Activated T-helper 1 cell treated with anti-CD3 and anti-CD28 coated beads, Interleukin-12 subunit alpha, Interleukin-12 subunit beta, Interleukin-2, Interleukin-4 antibody, amounts not matched to agents 30 ng/mL and 10 ng/mL and 1 ng/mL, durations not matched to agents 14 hours and 24 hours and 36 hours (primary cell): ENCODE measurements around the gene FOXO4. TPM values are rescaled to one million over a fixed set of nuclear protein-coding genes. Genes with fewer than 3 reads are reported as not detected.
"Not testable (repeated sequence)": the region's sequence is repeated elsewhere in the genome, so short reads cannot be mapped to it uniquely, and the experiment has no call there.

Experiments used
- DNase-seq: peaks from one replicate; pipeline ENCODE4 v3.0.0; 2021; ENCODE audit warnings: low spot score
- H3K27ac Mint-ChIP-seq: one replicate; pipeline ENCODE4 v1.8.0; 2021; ENCODE audit warnings: mild to moderate bottlenecking, mixed read lengths
- H3K27me3 Mint-ChIP-seq: one replicate; pipeline ENCODE4 v1.8.0; 2022; ENCODE audit warnings: mild to moderate bottlenecking, moderate library complexity, mixed read lengths; ENCODE audit not compliant: insufficient read depth
- H3K36me3 Mint-ChIP-seq: one replicate; pipeline ENCODE4 v1.8.0; 2021; ENCODE audit warnings: low read depth, mixed read lengths
- H3K4me1 Mint-ChIP-seq: one replicate; pipeline ENCODE4 v1.8.0; 2021; ENCODE audit warnings: low read depth, mixed read lengths
- H3K4me3 Mint-ChIP-seq: one replicate; pipeline ENCODE4 v1.8.0; 2021; ENCODE audit warnings: mild to moderate bottlenecking, moderate library complexity, mixed read lengths
- H3K9me3 Mint-ChIP-seq: one replicate; pipeline ENCODE4 v1.8.0; 2021; ENCODE audit warnings: mixed read lengths
- intact Hi-C: fragments of 100-400 bp; cut with micrococcal nuclease; formaldehyde crosslinking; loops from one replicate; pipeline ENCODE4 v1.15.1; 2024
- total RNA-seq: library from RNA; stranded (reverse); gene quantifications from 2 replicates; pipeline ENCODE4 v1.2.3, GENCODE V29; 2022

FOXO4 gene, protein sequence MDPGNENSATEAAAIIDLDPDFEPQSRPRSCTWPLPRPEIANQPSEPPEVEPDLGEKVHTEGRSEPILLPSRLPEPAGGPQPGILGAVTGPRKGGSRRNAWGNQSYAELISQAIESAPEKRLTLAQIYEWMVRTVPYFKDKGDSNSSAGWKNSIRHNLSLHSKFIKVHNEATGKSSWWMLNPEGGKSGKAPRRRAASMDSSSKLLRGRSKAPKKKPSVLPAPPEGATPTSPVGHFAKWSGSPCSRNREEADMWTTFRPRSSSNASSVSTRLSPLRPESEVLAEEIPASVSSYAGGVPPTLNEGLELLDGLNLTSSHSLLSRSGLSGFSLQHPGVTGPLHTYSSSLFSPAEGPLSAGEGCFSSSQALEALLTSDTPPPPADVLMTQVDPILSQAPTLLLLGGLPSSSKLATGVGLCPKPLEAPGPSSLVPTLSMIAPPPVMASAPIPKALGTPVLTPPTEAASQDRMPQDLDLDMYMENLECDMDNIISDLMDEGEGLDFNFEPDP
- 10.7 and 11.9 TPM in 2 replicates for total RNA-seq

DNA sequence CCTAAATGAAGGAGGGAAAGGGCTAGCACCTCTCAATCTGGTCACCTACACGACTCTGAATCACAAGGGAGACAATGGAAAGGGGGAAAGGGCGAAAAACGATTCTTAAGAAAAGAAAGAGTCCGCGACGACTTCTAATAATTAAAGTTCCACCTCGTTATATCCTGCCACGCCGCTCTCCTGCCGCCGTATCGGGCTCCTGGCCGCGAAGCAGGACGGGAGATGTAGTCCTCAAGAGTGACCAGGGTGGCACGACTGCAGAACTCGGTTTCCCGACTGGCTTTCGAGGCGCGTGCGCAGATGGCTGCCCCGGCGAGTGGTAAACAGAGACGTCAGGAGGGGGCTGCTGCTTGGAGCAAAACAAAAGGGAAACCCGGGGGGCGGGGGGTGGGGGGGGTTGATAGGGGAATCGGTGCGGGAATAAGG is at the start of gene FOXO4:
Gene FOXO4, plus strand, starts transcription at position 297 of the 426 bp plus-strand sequence. CDS start 678 bp downstream, outside the sequence.
- H3K36me3 Mint-ChIP-seq, result no peaks in the 10 kb centered on the region
- no peaks in the 10 kb centered on the region for H3K9me3 Mint-ChIP-seq
- peaks cover 34% of the 10 kb centered on the region for H3K4me1 Mint-ChIP-seq
- H3K27me3 Mint-ChIP-seq, result peaks cover 8% of the 10 kb centered on the region
- peak within 1 kb of the TSS; percentile 91 for H3K27ac Mint-ChIP-seq
- peak; percentile 81 for DNase-seq
- H3K4me3 Mint-ChIP-seq, result peak within 1 kb of the TSS; percentile 93
- intact Hi-C loops, result loop anchor here (1.0 to 10.0 kb wide), 5 partner anchors 23 to 641 kb away; partner anchors contain the start of genes MED12, NONO, SNX12 and TAF1

DNA sequence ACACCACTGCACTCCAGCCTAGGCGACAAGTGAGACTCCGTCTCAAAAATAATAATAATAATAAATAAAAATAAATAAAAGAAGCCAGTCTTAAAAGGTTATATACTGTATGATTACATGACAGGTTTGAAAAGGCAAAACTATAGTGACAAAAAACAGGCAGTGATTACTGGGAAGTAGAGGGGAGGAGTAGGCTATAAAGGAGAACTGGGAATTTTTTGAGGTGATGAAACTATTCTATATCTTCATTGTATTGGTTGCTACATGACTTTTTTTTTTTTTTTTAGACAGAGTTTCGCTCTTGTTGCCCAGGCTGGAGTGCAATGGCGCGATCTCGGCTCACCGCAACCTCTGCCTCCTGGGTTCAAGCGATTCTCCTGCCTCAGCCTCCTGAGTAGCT is 47.8 kb upstream of the FOXO4 start:
- H3K9me3 Mint-ChIP-seq, DNase-seq, H3K27me3 Mint-ChIP-seq, H3K36me3 Mint-ChIP-seq, H3K4me1 Mint-ChIP-seq, intact Hi-C loops, H3K27ac Mint-ChIP-seq, H3K4me3 Mint-ChIP-seq: not testable (repeated sequence)

DNA sequence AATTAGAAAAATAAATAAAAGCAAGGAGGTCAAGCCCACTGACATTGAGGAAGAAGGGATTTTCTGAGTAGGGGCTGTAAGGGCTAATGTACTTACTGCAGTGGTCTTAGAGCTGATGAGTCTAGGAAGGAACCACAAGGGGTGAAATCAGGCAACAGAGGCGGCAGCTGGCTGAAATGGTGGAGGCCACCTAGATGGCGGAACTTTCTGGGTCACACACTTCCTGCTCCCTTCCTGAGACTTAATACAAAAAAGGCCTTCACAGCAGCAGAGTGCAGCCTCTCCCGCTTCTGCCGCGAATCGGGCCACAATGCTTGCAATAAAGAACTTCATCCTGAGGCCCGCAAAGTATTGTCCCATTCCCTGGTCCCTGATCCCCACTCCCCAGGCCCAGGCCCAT is 42.9 kb upstream of the FOXO4 start:
- intact Hi-C loops, result no loop called here
- Mint-ChIP-seq H3K36me3 (peaks cover 9% of the 10 kb centered on the region), H3K4me3 (peak overlapping the region; percentile 39)

DNA sequence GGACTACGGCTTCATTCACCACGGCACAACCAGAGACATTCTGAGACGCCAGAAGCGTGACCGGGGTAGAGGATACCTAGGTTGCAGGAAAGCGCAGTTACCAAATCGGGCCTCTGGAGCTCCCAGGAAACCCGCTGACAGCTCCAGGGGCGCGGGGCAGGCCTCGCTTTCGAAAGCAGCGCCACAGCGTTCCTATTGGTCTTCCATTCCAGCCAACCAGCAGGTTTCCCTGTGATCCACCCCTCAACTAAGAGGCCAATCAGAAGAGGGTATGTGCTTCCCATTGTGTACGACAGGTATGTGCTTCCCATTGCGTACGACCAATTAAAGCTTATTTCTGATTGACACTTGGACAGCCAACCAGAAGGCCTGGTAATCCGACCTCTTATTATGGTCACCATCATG is 42.4 kb upstream of the FOXO4 start:
- DNase-seq, result no peak
- Mint-ChIP-seq H3K27me3 (no peaks in the 10 kb centered on the region), H3K36me3 (peaks cover 14% of the 10 kb centered on the region), H3K27ac (no peak overlapping the region), H3K4me3 (peak overlapping the region; percentile 39), H3K9me3 (no peaks in the 10 kb centered on the region), H3K4me1 (peaks cover 4% of the 10 kb centered on the region)
- intact Hi-C loops, result no loop called here

More for the DNA sequence above, 42.9 kb upstream of the FOXO4 start:
- Mint-ChIP-seq H3K9me3 (no peaks in the 10 kb centered on the region), H3K27me3 (no peaks in the 10 kb centered on the region), H3K27ac (no peak overlapping the region), H3K4me1 (no peaks in the 10 kb centered on the region)
- DNase-seq, result no peak

DNA sequence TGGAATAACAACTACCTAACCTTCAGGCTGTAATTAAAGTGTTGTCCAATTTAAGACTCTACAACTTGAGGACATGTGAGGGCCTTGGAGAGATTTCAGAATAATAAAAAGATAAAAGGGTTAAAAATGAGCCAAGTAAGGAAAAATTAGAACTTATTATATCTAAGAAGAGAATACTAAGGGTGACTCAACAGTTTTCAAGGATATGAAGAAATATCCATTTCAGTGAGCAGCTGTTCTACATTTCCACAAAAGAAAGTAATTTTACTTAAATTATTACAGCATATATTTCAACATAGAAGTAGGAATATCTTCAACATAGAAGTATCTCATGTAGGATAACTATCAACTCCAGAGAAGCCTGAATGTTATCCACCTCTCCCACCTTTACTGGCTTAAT is 38.8 kb upstream of the FOXO4 start:
- H3K4me3 Mint-ChIP-seq, result no peak overlapping the region
- no peak overlapping the region for H3K27ac Mint-ChIP-seq
- H3K27me3 Mint-ChIP-seq, result no peaks in the 10 kb centered on the region
- no peak for DNase-seq
- peaks cover 27% of the 10 kb centered on the region for H3K36me3 Mint-ChIP-seq
- intact Hi-C loops, result no loop called here
- H3K4me1 Mint-ChIP-seq, result peaks cover 24% of the 10 kb centered on the region
- no peaks in the 10 kb centered on the region for H3K9me3 Mint-ChIP-seq

DNA sequence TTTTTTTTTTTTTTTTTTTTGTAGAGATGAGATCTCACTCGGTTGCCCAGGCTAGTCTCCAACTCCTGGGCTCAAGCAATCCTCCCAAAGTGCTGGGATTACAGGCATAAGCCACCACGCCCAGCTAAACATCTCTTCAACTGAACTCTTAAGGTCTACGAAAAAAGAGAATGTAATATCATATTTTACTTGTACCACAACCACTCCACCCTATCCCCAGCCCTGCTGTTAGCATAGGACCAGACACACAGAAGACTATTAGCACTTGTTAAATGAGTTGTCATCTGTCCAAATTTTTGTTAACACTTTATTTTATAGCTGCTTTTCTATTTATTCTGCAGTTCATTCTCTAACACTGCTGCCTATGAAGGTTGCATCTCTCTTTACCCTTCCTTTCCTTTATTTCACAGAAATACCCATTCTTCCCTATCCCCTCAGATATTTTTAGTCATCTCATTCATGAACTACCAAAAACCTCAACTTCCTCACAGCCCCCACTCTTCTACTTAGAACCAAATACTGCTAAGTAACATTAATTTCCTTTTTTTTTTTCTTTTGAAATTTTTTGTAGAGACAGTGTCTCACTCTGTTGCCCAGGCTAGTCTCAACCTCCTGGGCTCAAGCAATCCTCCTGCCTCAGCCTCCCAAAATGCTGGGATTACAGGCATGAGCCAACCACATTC is 37.7 kb upstream of the FOXO4 start:
- Mint-ChIP-seq H3K36me3 (peaks cover 31% of the 10 kb centered on the region), H3K27ac (peak overlapping the region; percentile 25), H3K4me3 (no peak overlapping the region), H3K4me1 (peaks cover 24% of the 10 kb centered on the region), H3K9me3 (no peaks in the 10 kb centered on the region), H3K27me3 (no peaks in the 10 kb centered on the region)
- no peak for DNase-seq
- intact Hi-C loops, result no loop called here

DNA sequence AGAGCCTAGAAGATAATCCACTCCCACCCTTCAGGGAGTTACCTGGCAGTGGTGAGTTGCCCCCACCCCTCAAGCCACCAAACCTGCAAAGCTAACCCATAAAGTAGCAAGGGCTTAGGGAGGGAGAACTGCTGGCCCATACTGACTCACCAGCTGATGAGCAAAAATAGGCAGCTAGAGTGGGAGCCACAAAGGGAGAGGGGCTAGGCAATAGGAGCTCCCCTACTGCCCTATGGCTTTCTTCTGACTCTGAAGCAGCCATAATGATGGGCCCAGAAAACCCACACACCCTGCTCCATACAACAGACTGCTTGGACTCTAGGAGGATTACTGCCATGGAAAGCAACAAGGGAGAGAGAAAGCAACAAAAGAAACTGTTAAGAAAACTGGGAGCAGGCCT is 35.5 kb upstream of the FOXO4 start:
- Mint-ChIP-seq H3K27ac (no peak overlapping the region), H3K36me3 (peaks cover 36% of the 10 kb centered on the region), H3K4me1 (peaks cover 32% of the 10 kb centered on the region), H3K27me3 (no peaks in the 10 kb centered on the region), H3K9me3 (no peaks in the 10 kb centered on the region), H3K4me3 (no peak overlapping the region)
- intact Hi-C loops, result no loop called here
- no peak for DNase-seq

DNA sequence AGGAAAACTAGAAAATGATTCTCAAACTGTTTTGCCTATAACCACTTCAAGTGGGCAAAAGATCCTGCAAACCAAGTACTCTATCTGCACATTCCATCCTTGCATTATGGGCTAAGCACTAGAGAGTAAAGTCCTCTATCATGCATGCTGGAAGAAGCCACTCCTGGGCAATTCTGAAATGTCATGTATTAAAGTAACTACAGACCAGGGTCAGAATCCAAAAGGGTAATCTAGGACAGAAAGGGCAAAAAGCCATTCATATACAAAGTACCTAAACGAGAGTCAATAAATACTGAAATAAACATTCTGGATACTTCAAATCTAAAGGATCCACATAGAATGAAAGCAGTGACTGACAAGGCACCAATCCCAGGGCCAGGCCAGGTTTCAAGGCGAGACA is 28.6 kb upstream of the FOXO4 start:
- Mint-ChIP-seq H3K27ac (peak overlapping the region; percentile 96), H3K36me3 (peaks cover 19% of the 10 kb centered on the region), H3K27me3 (no peaks in the 10 kb centered on the region), H3K4me1 (peaks cover 22% of the 10 kb centered on the region), H3K9me3 (no peaks in the 10 kb centered on the region), H3K4me3 (peak overlapping the region; percentile 98)
- intact Hi-C loops, result loop anchor here (5.0 kb wide), 1 partner anchor 130 kb away; no protein-coding TSS in a partner anchor
- no peak for DNase-seq

DNA sequence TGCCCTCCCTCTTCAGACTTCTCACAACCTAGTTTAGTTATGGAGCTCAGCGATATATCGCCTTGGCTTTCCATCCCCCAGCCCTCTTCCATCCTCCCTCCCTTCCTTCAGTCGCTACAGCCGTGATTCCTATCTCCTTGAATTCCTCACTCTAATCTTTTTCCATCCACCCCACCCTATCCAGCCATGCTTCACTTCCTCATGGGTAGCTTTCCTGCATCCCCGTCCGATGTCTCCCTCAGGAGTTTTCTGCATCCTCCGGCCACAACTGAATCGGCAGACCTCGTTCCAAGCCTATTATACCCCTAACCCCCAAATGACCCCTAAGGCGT is 28.0 kb upstream of the FOXO4 start:
- H3K4me1 Mint-ChIP-seq, result peaks cover 22% of the 10 kb centered on the region
- H3K27ac Mint-ChIP-seq, result peak overlapping the region; percentile 96
- no peak for DNase-seq
- H3K27me3 Mint-ChIP-seq, result peaks cover 4% of the 10 kb centered on the region
- H3K9me3 Mint-ChIP-seq, result no peaks in the 10 kb centered on the region
- H3K4me3 Mint-ChIP-seq, result peak overlapping the region; percentile 98
- peaks cover 17% of the 10 kb centered on the region for H3K36me3 Mint-ChIP-seq
- intact Hi-C loops, result loop anchor here (1.0 to 5.0 kb wide), 9 partner anchors 28 to 299 kb away; partner anchors contain the start of genes FOXO4, IL2RG, MED12 and NONO

DNA sequence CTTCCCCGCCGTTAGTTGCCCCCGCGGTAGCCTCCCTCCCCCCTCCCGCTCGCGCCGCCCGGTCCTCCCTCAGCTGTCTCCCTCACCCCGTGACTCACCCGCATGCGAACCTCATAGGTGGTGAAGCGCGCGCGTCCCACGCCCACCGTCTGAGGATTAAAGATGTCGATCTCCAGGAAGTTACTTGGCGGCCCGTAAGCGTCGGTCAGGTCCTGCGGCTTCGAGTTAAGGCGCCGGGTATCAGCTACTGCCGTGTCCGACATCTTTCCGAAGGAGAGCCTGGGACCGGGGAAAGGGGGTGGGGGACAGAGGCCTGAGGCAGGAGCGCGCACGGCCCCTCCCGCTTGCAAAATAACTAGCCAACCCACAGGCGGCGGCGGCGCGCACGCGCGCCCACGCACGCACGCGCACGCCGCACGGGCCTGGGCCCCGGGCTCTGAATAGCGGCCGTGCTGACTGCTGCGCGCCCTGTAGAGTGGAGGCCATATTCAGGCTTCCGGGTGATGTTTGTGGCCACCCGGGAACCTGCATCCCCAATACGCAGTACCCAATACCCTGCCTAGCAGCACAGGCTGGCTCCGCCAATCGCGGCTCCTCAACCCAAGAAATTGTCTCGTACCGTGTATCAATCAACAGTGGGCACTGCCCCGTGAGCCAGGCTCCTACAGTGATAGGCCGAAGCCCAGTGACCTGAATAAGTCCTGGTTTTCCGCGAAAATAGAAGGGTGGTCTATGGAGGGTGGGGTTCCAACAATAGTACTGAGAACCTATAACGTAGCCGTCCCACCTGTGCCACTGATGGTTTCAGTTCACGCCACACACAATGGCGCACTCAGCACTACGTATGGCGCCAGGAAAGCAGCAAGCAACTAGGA is 27.4 kb upstream of the FOXO4 start, which contains the start of gene SNX12:
Gene SNX12, minus strand, starts transcription at position 291 of the 875 bp plus-strand sequence. Its CDS starts 28 bp downstream, at position 263.
- peaks cover 14% of the 10 kb centered on the region for H3K36me3 Mint-ChIP-seq
- H3K9me3 Mint-ChIP-seq, result no peaks in the 10 kb centered on the region
- H3K4me1 Mint-ChIP-seq, result peaks cover 22% of the 10 kb centered on the region
- intact Hi-C loops, result loop anchor here (1.0 to 5.0 kb wide), 9 partner anchors 27 to 298 kb away; partner anchors contain the start of genes FOXO4, IL2RG, MED12 and NONO
- H3K27me3 Mint-ChIP-seq, result peaks cover 7% of the 10 kb centered on the region
- DNase-seq, result peak; percentile 85
- peak within 1 kb of the TSS; percentile 96 for H3K27ac Mint-ChIP-seq
- peak within 1 kb of the TSS; percentile 98 for H3K4me3 Mint-ChIP-seq

DNA sequence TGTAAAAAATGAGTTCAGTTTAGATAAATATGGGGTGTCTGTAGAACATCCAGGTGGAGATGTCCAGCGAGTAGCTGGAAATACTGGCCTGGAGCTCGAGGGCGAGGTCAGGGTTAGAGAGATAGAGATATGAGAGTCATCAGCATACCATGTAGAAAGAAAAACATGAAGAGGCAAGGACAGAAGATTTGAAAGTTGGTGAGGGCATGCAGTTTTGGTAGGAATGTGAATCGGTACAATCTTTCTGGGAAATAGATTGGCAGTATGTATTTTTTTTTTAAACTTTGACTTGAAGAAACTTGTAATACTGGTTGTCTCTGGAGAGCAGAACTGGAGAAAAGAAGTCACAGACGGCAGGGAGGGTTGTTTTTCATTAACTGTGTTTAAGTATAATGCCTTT is 25.1 kb upstream of the FOXO4 start:
- Mint-ChIP-seq H3K27me3 (peaks cover 11% of the 10 kb centered on the region), H3K9me3 (no peaks in the 10 kb centered on the region), H3K36me3 (peaks cover 7% of the 10 kb centered on the region), H3K27ac (no peak overlapping the region), H3K4me1 (peaks cover 15% of the 10 kb centered on the region), H3K4me3 (no peak overlapping the region)
- intact Hi-C loops, result no loop called here
- DNase-seq, result no peak
